ENCODE data around the gene PPM1M.
A peak's percentile ranks its signal among the peaks of the same experiment; 100 is the strongest.

DNA sequence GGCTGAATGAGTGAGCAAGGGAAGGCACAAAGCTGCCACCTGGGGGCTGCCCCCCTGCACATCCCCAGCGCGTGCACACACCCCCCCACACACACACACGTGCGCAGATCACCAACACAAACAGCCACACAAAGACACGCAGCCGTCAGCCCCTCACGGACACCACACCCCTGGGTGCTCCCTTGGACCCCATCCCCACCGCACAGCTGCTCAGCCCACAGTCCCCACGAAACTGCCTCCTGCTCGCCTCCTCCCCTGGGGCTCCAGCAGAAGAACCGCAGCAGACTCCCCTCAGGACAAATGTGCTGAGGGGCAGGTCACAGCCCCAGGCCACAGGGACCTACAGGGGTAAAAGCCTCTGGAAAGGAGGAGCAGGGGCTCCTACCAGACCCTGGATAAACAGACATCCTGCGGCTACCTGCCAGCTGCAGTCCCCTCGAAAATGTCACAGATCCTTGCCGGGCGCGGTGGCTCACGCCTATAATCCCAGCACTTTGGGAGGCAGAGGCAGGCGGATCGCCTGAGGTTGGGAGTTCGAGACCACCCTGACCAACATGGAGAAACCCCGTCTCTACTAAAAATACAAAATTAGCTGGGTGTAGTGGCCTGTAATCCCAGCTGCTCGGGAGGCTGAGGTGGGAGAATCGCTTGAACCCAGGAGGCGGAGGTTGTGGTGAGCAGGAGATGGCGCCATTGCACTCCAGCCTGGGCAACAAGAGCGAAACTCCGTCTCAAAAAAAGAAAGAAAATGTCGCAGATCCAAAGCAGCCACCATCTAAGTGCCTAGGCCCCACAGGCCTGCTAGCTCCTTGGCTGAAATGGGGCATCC lies 13.1 kb upstream of the PPM1M start:
- TF ChIP-seq, protein P1, sequence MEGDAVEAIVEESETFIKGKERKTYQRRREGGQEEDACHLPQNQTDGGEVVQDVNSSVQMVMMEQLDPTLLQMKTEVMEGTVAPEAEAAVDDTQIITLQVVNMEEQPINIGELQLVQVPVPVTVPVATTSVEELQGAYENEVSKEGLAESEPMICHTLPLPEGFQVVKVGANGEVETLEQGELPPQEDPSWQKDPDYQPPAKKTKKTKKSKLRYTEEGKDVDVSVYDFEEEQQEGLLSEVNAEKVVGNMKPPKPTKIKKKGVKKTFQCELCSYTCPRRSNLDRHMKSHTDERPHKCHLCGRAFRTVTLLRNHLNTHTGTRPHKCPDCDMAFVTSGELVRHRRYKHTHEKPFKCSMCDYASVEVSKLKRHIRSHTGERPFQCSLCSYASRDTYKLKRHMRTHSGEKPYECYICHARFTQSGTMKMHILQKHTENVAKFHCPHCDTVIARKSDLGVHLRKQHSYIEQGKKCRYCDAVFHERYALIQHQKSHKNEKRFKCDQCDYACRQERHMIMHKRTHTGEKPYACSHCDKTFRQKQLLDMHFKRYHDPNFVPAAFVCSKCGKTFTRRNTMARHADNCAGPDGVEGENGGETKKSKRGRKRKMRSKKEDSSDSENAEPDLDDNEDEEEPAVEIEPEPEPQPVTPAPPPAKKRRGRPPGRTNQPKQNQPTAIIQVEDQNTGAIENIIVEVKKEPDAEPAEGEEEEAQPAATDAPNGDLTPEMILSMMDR (IDR thresholded peaks at IDR 0.05), result peak; percentile 12 to 26 (median 20)
- no peak for TF ChIP-seq POLR2A (IDR thresholded peaks at IDR 0.05)

Measured in right lobe of liver (tissue), 4 donors.